GM18861 (cell line): ENCODE results near the gene CA6.
"Not testable (repeated sequence)": the region's sequence is repeated elsewhere in the genome, so short reads cannot be mapped to it uniquely, and the experiment has no call there.

Experiments
- ATAC-seq: cut with Tn5 transposase; IDR thresholded peaks from one replicate; pipeline ENCODE4 v1.9.1; 2021; ENCODE audit not compliant: unreplicated experiment

Gene CA6

GRCh38 chr1:8945568-8945967, at the start of gene CA6:
Gene CA6, plus strand, starts transcription at chr1:8945868. Its CDS starts 19 bp downstream, at chr1:8945887.
- ATAC-seq: no peak

DNA sequence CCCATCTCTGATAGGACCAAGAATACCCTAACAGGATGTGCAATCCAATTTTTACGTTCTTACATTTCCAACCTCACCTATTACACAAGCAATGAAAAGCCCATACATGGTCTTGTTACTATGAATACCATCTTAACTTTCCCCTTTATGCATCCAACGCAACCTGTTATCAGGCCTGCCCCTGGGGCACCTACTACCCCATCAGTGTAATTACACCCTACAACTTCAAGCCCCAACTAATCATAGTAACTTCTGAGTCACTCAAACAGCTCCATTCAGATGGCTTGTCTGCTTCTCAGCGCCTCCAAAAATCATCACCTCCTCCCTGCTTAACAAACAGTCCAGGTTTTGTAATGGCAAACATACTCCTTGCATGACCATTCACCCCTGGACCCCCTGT, 48.9 kb upstream of the CA6 start:
- not testable (repeated sequence) for ATAC-seq

- ATAC-seq: not testable (repeated sequence)
Observed at GRCh38 chr1:8897505-8897904, 48.2 kb upstream of the CA6 start.

DNA sequence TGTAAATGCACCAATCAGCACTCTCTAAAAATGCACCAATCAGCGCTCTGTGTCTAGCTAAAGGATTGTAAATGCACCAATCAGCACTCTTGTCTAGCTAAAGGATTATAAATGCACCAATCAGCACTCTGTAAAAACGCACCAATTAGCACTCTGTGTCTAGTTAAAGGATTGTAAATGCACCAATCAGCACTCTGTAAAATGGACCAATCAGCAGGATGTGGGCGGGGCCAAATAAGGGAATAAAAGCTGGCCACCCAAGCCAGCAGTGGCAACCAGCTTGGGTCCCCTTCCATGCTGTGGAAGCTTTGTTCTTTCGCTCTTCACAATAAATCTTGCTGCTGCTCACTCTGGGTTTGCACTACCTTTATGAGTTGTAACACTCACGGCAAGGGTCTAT, 47.2 kb upstream of the CA6 start:
- not testable (repeated sequence) for ATAC-seq

DNA sequence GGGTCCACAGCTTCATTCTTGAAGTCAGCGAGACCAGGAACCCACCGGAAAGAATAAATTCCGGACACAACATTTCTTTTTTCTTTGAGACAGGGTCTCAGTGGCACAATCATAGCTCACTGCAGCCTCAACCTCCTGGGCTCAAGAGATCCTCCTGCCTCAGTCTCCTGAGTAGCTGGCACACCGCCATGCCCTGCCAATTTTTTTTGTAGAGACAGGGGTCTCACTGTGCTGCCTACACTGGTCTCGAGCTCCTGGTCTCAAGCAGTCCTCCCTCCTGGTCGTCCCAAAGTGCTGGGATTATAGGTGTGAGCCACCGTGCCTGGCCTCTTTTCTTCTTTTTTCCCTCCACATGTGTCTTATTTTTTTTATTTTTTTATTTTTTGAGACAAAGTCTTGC, 46.6 kb upstream of the CA6 start:
- no peak for ATAC-seq

- not testable (repeated sequence) for ATAC-seq
Observed at GRCh38 chr1:8900684-8901083, 45.0 kb upstream of the CA6 start.

DNA sequence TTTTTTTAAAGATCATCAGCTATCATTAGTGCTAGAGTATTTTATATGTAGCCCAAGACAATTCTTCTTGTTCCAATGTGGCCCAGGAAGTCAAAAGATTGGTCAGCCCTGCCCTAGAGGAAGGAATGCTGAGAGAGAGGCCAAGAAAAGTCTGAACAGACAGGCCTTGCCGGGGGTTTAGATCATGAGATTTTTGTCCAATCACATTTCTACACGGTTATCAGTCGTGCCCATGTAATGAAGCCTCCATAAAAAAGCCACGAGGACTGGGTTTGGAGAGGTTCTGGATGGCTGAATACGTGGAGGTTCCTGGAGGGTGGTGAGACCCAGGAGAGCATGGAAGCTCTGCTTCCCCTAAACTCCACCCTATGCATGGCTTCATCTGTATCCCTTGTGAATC, 42.9 kb upstream of the CA6 start:
- ATAC-seq: no peak

DNA sequence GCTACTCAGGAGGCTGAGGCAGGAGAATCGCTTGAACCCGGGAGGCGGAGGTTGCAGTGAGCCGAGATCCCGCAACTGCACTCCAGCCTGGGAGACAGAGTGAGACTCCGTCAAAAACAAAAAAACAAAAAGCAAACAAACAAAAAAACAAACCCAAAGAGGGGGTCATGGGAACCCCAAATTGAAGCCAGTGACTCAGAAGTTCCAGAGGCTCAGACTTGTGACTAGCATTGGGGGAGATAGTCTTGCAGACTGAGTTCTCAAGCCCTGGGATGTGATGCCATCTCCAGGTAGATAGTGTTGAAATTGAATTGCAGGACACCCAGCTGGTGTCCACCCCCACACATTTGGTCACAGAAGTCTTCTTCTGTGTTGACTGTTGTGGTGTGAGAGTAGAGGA, 42.3 kb upstream of the CA6 start:
- no peak for ATAC-seq

DNA sequence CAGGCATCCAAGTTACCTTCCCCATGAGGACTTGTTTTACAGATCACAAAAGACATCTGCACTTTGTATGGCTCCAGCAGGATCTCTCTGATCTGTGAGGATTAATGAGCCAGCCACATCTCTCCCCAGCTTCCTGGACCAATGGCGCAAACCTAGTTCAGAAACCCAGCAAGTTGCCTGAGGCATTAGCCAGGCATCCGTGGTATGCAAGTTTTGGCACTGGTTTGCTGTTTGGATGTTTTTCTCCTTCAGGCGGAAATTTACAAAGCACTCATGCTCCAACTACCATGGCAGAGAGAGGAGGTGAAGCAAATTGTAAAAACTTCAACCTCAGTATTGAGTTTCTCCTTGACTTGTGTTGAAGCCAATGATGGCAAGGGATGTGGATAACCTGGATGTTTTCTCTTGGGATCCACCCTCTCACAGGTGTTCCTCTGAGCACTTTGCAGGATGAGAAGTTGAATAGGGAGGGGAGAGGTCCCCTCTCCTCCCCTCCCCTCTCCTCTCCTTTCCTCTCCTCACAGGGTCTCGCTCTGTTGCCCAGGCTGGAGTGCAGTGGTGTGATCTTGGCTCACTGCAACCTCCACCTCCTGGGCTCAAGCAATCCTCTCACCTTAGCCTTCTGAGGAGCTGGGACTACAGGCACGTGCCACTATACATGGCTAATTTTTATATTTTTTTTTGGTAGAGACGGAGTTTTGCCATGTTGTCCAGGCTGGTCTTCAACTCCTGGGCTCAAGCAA, 41.6 kb upstream of the CA6 start:
- ATAC-seq: no peak

- ATAC-seq: no peak
Observed at GRCh38 chr1:8905582-8906191, 40.0 kb upstream of the CA6 start.

- no peak for ATAC-seq
Observed at GRCh38 chr1:8908388-8909151, 37.1 kb upstream of the CA6 start.

DNA sequence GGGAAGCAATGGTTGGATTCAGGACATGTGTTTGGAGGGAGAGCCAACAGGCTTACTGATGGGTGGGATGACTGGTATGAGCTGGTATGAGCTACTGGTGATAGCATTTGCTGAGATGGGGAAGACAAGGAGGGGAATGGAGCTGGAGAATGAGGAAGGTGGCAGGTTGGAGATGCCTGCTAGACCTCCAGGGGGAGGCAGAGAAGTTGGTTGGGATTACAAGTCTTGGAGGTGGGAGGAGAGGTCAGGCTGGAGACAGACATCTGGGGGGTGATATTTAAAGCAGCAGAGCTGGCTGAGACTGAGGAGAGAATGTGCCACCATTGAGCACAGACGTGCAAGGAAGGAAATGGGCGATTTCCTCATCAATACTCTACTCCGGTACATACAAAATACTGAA, 35.3 kb upstream of the CA6 start:
- no peak for ATAC-seq

DNA sequence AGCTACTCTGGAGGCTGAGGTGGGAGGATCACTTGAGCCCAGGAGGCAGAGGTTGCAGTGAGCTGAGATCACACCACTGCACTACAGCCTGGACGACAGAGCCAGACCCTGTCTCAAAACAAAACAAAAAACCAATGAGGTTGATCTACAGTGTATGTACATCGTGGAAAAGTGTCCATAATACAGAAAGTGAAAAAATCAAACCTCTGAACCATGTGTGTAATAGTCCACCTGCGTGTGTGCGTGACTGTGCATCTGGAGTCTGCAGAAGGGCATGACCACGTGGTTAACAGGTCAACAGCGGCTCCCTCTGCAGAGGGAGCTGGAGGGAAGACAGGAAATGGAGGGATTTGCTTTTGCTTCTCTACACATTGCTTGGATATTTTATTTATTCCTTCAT, 34.8 kb upstream of the CA6 start:
- no peak for ATAC-seq

DNA sequence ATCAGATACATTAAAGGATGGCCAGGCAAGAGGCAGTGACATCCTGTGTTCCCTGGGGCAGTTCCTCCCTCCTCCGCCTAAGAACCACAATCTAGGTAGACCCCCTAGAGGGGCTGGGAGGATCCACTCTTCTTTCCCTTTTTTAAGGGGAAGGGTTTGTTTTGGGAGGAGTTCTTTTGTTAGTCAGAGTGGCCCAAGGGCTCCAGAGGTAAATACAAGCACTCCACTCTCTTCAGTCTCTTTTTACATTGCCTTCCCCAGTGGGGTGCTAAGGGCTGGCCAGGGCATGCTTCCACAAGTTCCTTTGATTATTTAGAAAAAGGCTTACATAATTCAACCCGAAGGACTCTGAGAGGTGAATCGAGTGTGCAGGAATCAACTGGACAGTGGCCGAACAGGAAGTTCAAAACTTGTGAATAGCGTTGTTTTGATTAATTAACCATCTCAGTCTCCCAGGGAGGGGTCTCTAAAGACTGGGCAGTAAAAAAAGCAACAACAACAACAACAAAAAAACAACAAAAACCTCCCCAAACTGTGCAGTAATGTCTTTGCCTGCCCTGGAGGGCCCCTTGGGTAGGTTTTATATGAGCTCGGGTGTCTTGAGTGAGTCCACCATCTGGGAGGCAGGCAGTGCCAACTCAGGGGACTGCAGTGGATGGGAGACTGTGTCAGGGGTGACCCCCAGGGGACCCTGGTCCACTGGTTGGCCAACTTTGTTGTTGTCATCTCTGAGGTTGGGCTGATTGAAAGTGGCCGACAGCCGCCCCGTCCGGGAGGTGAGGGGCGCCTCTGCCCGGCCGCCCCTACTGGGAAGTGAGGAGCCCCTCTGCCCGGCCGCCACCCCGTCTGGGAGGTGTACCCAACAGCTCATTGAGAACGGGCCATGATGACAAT, 34.0 kb upstream of the CA6 start:
- no peak for ATAC-seq

- ATAC-seq: no peak
Observed at GRCh38 chr1:8913457-8913856, 32.2 kb upstream of the CA6 start.

- no peak for ATAC-seq
Observed at GRCh38 chr1:8914466-8914865, 31.2 kb upstream of the CA6 start.

DNA sequence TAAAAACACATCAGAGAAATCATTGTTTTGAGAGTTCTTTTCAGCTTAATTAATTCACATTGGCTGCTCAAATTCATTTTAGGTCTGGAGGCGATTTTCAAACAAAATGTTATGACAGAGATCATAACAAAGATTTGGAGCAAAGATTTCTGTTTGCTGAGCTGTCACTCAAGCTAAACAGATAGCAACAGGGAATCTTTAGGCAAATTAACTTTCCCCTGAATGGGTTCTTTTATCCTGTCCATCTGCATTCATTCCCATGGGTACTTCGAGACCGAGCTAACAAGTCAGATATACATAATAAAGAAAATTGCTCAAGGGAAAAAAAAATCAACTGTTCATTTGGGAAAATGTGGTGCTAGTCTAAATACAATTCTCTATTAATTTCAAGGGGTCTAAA, 30.2 kb upstream of the CA6 start:
- ATAC-seq: no peak

DNA sequence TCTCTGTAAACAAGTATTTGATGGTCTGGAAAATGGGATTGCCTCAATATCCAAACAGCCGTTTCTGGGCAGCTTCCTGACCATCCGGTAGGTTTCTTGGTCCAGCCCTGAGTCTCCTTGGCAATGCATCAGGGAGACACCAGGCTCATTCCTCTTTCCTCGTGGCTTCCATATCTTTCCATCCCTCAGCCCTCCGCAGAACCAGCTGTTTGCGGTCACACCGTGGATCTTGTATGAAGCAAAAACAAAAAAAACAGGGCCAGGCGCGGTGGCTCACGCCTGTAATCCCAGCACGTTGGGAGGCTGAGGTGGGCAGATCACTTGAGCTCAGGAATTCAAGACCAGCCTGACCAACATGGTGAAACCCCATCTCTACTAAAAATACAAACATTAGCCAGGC, 28.1 kb upstream of the CA6 start:
- not testable (repeated sequence) for ATAC-seq

DNA sequence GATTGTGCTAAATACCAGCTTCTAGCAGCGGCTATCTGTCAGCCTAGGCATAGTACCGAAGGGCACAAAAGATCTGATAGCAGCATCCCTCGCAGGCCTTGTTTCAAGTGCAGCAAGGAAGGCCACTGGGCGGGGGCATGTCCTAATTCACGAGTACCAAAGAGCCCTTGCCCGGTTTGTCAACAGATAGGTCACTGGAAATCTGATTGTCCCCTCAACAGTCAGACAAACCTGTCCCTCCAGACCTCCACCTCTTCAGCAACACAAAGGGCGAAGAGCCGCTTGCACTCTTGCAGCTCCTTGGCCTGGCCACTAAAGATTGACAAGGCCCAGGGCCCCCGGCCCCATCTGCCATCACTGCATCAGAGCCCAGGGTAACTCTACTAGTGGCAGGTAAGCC, 22.7 kb upstream of the CA6 start:
- ATAC-seq: no peak

DNA sequence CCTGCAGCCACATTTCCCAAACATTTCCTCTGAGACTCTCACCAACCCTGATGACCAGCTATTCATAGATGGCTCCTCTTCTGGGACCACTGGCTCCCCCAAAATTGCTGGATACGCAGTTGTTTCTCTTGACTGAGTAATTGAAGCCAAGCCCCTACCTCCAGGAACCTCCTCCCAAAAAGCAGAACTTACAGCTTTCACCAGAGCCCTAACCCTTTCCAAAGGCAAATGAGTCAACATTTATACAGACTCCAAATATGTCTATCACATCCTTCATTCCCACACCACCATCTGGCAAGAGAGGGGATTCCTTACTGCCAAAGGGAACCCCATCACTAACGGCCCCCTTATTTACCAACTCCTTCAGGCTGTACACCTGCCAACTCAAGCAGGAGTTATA, 20.3 kb upstream of the CA6 start:
- ATAC-seq: no peak

DNA sequence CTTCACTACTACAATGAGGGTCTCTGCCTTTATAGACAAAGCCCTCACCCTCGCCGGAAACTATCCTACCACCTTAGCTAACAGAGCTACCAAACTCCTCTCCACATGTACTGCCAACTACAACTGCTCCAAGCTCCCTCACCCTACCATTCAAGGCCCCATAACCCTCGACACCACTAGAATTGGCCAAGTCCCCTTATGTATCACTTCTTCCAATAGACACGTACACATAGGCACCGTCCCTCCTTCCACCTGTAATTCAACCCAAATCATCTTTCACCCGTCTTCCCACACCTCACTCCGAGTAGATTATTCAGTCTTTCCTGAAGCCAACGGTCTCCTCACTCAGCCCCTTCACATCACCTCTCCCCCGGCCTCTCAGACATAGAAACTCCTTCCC, 19.7 kb upstream of the CA6 start:
- ATAC-seq: no peak
